Endothelial cell of umbilical vein (primary cell): ENCODE results near the gene ASCL3.

ENCODE experiments used
- JUN ChIP-seq: IDR thresholded peaks from 2 replicates; pipeline ENCODE4 v1.6.1; 2011; ENCODE audit warnings: borderline replicate concordance, low read depth; ENCODE audit not compliant: insufficient read length, insufficient read depth
- TF ChIP-seq, protein P1 (sequence below), 2 donors: IDR thresholded peaks; 1 replicate in 1 of 2; 2 replicates in 1 of 2; pipeline ENCODE4 v1.5.1; 2011; ENCODE audit warnings: low read length in 2 of 2, mild to moderate bottlenecking in 2 of 2, moderate library complexity in 2 of 2, control low read depth in 1 of 2, inconsistent platforms in 1 of 2, low read depth in 1 of 2; ENCODE audit not compliant: insufficient read depth in 1 of 2; ENCODE audit errors: extremely low read depth in 1 of 2

DNA sequence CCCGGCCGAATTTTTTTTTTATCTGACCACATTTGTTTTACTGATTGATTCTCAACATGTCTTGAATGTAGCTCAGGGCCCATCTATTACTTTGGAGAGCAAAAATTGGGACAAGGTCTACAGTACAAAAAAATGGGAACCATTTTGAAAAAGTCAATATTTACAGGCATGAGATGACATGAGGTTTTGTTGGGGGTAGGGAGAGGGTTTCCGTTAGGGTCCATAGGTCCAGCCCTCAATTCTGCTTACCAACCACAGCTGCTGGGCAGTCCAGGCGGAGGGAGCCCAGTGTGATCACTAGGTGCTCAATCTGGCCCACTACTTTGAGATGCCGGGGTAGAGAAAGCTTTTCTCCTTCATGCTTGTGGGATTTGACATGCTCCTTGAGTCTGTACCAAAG lies 42.6 kb upstream of the ASCL3 start:
- no peak for TF ChIP-seq JUN
- TF ChIP-seq, protein P1, sequence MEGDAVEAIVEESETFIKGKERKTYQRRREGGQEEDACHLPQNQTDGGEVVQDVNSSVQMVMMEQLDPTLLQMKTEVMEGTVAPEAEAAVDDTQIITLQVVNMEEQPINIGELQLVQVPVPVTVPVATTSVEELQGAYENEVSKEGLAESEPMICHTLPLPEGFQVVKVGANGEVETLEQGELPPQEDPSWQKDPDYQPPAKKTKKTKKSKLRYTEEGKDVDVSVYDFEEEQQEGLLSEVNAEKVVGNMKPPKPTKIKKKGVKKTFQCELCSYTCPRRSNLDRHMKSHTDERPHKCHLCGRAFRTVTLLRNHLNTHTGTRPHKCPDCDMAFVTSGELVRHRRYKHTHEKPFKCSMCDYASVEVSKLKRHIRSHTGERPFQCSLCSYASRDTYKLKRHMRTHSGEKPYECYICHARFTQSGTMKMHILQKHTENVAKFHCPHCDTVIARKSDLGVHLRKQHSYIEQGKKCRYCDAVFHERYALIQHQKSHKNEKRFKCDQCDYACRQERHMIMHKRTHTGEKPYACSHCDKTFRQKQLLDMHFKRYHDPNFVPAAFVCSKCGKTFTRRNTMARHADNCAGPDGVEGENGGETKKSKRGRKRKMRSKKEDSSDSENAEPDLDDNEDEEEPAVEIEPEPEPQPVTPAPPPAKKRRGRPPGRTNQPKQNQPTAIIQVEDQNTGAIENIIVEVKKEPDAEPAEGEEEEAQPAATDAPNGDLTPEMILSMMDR (IDR thresholded peaks at IDR 0.05; ENCODE audit: extremely low read depth in 1 of 2, insufficient read depth in 1 of 2, low read depth in 1 of 2, low read length in 2 of 2) = no peak
